ENCODE data around the gene TBK1.

The TBK1 gene

GRCh38 chr12:64526859-64527258 lies 74.9 kb downstream of the TBK1 start:
- TF ChIP-seq ZNF70 (CRISPR knock-in tag; IDR thresholded peaks at IDR 0.05): peak; percentile 85
- TF ChIP-seq ISL1 (CRISPR knock-in tag; IDR thresholded peaks at IDR 0.05): 0 out of 2 replicates have a peak, but pooled peaks have one; percentile 24
- TF ChIP-seq TSHZ2 (CRISPR knock-in tag; IDR thresholded peaks at IDR 0.05): peak; percentile 60; the same call in 1 of the 2 replicates
- peak; percentile 53 for TF ChIP-seq ZNF8 (CRISPR knock-in tag; IDR thresholded peaks at IDR 0.05)
- TF ChIP-seq PATZ1 (CRISPR knock-in tag; IDR thresholded peaks at IDR 0.05; ENCODE audit: borderline replicate concordance): no peak
- no peak for TF ChIP-seq ZNF565 (CRISPR knock-in tag; conservative IDR thresholded peaks at IDR 0.05; ENCODE audit: low read depth)
- TF ChIP-seq TCF4 (CRISPR knock-in tag; IDR thresholded peaks at IDR 0.05; ENCODE audit: borderline replicate concordance): peak; percentile 84
- peak; percentile 73 for ATAC-seq

- no peak; the same call in 2 of the 3 replicates for ATAC-seq
- TF ChIP-seq ZC3H10 (CRISPR knock-in tag; IDR thresholded peaks at IDR 0.05): no peak
- no peak for TF ChIP-seq SNAI2 (CRISPR knock-in tag; IDR thresholded peaks at IDR 0.05)
- no peak for TF ChIP-seq RARB (CRISPR knock-in tag; IDR thresholded peaks at IDR 0.05)
- TF ChIP-seq ZNF70 (CRISPR knock-in tag; IDR thresholded peaks at IDR 0.05): no peak
- TF ChIP-seq ZFP3 (CRISPR knock-in tag; IDR thresholded peaks at IDR 0.05): no peak
- TF ChIP-seq ZFP30 (CRISPR knock-in tag; IDR thresholded peaks at IDR 0.05): no peak
- TF ChIP-seq ZNF8 (CRISPR knock-in tag; IDR thresholded peaks at IDR 0.05): no peak
- no peak for TF ChIP-seq TCF4 (CRISPR knock-in tag; IDR thresholded peaks at IDR 0.05; ENCODE audit: borderline replicate concordance)
- TF ChIP-seq OSR1 (CRISPR knock-in tag; IDR thresholded peaks at IDR 0.05): no peak
- TF ChIP-seq BACH2 (CRISPR knock-in tag; IDR thresholded peaks at IDR 0.05; ENCODE audit: borderline replicate concordance): no peak
- TF ChIP-seq GLIS3 (CRISPR knock-in tag; IDR thresholded peaks at IDR 0.05): no peak
- TF ChIP-seq CREB5 (CRISPR knock-in tag; IDR thresholded peaks at IDR 0.05; ENCODE audit: low read depth): no peak
- no peak for TF ChIP-seq TSHZ2 (CRISPR knock-in tag; IDR thresholded peaks at IDR 0.05)
- TF ChIP-seq ARNTL (CRISPR knock-in tag; IDR thresholded peaks at IDR 0.05; ENCODE audit: borderline replicate concordance, low read depth): no peak
These were observed 76.7 kb downstream of the TBK1 start for GRCh38 chr12:64528616-64529015.

GRCh38 chr12:64530566-64530965 lies 78.6 kb downstream of the TBK1 start:
- TF ChIP-seq OSR1 (CRISPR knock-in tag; IDR thresholded peaks at IDR 0.05): no peak
- no peak for TF ChIP-seq SNAI2 (CRISPR knock-in tag; IDR thresholded peaks at IDR 0.05)
- no peak for TF ChIP-seq ARNTL (CRISPR knock-in tag; IDR thresholded peaks at IDR 0.05; ENCODE audit: borderline replicate concordance, low read depth)
- TF ChIP-seq PATZ1 (CRISPR knock-in tag; IDR thresholded peaks at IDR 0.05; ENCODE audit: borderline replicate concordance): no peak
- no peak for TF ChIP-seq ZC3H10 (CRISPR knock-in tag; IDR thresholded peaks at IDR 0.05)
- ATAC-seq: no peak
